EH (cell line): Measurements from ENCODE around the gene ZNF324B.
"Not testable (repeated sequence)": the region's sequence is repeated elsewhere in the genome, so short reads cannot be mapped to it uniquely, and the experiment has no call there.

ENCODE experiments used
- DNase-seq: peaks from one replicate; pipeline ENCODE4 v3.0.0-alpha.2; 2015; ENCODE audit warnings: low read depth

The ZNF324B gene

DNA sequence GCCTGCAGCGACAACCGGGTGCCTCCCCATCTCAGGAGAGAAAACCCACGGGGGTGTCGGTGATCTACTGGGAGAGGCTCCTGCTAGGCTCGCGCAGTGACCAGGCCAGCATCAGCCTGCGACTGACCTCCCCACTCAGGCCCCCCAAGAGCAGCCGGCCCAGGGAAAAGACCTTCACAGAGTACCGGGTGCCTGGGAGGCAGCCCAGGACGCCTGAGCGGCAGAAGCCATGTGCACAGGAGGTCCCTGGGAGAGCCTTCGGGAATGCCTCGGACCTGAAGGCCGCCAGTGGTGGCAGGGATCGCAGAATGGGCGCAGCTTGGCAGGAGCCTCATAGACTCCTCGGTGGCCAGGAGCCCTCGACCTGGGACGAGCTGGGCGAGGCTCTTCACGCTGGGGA is 3.9 kb downstream of the ZNF324B start:
- no peak for DNase-seq

DNA sequence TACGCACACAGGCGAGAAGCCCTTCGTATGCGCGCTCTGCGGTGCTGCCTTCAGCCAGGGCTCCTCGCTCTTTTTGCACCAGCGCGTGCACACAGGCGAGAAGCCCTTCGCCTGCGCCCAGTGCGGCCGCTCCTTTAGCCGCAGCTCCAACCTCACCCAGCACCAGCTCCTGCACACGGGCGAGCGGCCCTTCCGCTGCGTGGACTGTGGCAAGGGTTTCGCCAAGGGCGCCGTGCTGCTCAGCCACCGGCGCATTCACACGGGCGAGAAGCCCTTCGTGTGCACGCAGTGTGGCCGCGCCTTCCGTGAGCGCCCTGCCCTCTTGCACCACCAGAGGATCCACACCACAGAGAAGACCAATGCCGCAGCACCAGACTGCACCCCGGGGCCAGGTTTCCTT is 4.7 kb downstream of the ZNF324B start:
- DNase-seq, result no peak

DNA sequence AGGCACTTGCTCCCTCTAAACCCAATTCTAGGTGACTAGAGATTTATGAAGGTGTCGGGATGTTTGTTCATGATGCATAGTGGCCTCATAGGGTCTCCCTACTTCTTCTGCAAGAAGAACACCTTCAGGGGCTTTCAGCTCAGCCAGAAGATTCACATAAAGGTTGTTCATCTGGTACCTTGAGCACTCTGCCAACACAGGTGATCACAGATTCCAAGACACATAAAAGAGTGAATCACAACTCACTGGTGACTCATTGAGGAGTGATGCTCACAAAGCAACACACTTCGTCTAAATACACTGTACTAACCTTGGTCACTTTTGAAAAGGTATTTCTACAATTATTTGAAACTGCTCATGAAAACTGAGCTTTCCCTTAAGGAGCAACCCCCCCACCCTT is 8.6 kb downstream of the ZNF324B start:
- DNase-seq, result no peak

DNA sequence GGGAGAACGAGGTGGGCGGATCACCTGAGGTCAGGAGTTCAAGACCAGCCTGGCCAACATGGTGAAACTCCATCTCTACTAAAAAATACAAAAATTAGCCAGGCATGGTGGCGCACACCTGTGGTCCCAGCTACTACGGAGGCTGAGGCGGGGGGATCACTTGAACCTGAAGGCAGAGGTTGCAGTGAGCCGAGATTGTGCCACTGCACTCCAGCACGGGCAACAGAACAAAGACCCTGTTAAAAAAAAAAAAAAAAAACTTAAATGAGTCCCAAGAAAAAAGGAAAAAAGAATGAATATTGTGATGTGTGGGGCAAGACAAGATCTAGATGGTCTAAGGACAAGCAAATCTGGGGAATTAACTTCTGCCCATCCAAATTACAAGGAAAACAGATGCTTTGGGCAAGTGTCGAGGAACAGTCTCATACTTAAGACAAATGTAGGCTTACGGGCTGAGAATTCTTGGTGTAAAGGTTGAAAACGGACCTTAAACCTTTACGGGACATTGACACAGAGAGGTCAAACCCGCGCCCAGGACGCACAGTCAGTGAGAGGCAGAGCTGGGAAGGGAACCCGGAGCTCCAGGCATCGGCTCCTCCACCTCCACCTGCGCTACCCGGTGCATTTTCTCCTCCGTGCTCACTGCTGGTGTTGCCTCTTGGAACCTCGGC is 14.8 kb downstream of the ZNF324B start:
- DNase-seq, result no peak

DNA sequence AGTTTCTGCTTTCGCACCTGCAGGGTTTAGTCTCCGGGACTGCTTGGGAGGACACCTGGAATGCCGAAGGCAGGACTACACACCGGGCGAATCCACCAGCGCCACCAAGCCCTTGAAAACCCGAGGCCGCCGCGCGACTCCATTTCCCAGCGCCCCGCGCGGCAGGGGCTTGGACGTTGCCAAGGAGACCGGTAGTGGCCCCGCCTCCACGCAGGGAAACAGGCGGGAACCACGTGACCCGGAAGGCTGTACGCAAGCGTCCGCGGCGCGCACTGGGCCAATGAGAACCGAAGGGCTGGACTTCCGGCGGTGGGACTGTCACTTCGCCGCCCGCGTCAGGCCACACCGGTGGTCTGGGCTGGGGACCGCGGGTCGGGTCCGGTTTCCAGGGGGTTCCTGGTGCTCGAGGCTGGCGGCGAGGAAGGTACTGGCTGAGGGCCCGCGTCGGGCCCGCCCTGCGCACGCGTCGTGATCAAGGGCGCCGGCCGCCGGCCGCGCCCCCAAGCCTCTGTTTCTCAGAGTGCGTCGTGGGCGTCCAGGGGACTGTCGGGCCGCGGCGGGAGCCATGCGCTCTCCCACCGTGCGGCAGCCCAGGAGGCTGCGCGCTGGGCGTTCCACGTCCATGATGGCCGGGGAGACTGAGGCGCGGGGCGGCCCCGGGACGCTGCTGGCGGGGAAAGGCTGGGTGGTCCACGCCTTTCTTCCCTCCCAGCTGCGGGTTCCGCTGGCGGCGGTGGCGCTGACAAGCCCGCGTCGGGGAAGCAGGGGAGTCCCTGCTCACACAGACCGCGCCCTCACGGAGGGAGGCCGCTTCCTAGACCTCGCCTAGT is 15.6 kb downstream of the ZNF324B start, which contains the start of gene ZNF324:
Gene ZNF324 (plus strand): TSS at position 321 of the 830 bp plus-strand sequence. CDS start 2,106 bp downstream, outside the sequence.
- peak; percentile 95 for DNase-seq

DNA sequence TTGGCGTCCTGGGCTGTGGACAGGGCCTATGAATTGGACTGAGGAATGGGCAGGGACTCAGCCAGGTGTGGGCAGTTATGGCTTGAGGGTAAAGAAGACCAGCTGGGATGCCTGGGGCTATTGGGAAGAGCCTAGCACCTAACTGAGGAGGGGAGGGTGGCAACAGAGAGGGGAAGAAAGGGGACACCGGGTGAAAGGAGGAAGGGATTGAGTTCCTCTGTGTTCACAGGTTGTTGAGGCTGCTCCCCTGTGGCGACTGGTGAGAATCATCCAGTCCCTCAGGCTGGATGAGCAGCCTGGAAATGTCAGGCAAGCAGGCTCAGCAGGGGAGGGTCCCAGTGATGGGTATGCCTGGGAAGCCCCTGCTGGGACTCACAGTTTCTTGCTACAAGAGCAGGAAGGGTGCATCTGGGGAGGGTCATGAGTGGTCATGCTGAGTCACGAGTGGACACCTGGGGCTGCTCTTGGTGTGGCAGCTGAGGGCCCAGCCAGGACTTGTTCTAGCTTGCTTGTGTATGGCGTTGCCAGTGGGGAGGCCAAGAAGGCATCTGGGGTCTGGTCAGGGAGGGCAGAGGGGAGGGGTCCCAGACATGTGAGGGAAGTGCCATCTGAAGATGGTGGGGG is 16.9 kb downstream of the ZNF324B start:
- DNase-seq, result no peak

DNA sequence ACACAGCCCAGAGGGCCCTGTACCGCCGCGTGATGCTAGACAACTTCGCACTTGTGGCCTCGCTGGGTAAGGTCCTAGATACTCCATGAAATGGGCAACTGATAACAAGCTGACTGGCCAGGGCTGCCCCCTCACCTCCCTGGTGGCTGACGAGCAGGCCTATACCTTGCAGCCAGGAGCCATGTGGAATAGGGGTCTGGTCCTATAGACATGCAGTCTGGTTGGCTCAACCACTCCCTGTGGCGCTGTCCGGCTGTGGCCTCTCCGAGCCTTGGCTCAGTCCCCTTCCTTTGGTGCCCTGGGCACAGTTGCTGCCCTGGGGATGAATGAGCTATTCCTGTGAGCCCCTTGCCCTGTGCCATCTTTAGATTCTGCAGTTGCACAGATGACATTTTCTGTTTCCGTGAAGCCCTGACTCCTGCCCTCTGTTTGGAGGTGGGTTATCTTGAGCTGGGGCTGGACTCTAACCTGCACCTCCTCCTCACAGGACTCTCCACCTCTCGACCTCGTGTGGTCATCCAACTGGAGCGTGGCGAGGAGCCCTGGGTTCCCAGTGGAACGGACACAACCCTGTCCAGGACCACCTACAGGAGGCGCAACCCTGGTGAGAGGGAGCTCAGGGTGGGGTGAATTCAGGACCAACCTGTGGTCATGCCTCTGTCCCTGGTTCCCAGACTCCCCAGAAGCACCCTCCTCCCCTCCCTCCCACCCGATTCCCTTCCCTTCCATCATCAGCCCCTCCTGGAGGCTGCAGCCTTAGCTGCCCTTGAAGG is 18.0 kb downstream of the ZNF324B start:
- DNase-seq, result no peak

DNA sequence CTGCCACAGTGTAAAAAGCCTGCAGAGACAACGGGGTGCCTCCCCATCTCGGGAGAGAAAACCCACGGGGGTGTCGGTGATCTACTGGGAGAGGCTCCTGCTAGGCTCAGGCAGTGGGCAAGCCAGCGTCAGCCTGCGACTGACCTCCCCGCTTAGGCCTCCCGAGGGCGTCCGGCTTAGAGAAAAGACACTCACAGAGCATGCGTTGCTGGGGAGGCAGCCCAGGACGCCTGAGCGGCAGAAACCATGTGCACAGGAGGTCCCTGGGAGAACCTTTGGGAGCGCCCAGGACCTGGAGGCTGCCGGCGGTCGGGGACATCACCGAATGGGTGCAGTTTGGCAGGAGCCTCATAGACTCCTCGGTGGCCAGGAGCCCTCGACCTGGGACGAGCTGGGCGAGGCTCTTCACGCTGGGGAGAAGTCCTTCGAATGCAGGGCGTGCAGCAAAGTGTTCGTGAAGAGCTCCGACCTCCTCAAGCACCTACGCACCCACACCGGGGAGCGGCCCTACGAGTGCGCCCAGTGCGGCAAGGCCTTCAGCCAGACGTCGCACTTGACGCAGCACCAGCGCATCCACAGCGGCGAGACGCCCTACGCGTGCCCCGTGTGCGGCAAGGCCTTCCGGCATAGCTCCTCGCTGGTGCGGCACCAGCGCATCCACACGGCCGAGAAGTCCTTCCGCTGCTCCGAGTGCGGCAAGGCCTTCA is 19.6 kb downstream of the ZNF324B start:
- not testable (repeated sequence) for DNase-seq

DNA sequence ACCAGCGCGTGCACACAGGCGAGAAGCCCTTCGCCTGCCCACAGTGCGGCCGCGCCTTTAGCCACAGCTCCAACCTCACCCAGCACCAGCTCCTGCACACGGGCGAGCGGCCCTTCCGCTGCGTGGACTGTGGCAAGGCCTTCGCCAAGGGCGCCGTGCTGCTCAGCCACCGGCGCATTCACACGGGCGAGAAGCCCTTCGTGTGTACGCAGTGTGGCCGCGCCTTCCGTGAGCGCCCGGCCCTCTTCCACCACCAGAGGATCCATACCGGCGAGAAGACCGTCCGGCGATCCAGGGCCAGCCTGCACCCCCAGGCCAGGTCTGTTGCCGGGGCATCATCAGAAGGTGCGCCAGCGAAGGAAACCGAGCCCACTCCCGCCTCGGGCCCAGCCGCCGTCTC is 20.3 kb downstream of the ZNF324B start:
- no peak for DNase-seq

DNA sequence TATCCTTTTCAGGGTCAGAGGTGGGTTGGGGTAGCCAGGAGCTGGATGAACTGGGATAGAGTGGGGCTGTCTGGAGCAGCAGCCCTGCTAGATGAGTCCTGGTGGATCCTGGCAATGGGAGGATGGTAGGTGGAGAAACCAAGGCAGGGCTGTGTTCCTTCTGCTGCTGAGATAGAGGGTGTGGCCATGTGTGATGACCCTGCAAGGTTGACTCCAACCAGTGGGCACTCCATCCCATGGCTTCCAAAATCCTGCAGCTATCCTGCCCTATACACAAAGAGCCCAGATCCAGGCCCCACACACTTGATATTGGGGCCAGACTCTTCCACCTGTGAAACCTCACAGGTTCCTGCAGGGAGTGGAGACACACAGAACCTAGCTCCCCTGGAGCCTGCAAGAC is 22.4 kb downstream of the ZNF324B start:
- no peak for DNase-seq

DNA sequence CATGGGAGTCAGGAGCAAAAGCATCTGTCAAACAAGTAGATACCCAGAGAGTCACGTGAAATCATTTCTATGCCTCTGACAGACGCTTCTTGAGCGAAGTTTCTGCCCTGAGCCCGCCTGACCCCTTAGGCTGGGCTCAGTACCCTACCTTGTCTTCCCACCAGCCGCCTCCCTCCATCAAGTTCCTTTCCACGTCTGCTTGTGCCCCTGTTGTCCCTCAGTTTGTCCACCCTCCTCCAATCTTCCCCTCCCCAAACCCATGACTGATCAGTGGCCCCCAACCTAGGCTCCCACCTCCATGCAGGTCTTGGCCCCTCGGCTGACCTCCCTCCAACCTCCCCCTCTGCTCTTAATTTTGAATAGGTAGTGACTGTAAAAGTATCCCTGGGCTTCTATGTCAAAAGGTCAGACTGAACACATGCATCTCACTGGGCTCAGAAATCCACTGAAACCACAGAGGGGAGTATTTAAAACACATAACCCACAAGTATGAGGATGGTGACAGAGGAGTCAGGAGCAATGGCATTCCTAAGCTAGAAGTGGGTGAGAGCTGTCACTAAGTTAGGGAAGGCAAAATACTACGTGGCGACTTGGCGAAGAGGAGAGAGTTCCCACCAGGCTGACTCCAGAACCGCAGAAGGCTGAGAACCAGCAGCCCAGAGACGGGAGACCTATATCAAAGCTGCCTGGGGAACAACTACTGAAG is 23.0 kb downstream of the ZNF324B start:
- DNase-seq, result peak; percentile 84

DNA sequence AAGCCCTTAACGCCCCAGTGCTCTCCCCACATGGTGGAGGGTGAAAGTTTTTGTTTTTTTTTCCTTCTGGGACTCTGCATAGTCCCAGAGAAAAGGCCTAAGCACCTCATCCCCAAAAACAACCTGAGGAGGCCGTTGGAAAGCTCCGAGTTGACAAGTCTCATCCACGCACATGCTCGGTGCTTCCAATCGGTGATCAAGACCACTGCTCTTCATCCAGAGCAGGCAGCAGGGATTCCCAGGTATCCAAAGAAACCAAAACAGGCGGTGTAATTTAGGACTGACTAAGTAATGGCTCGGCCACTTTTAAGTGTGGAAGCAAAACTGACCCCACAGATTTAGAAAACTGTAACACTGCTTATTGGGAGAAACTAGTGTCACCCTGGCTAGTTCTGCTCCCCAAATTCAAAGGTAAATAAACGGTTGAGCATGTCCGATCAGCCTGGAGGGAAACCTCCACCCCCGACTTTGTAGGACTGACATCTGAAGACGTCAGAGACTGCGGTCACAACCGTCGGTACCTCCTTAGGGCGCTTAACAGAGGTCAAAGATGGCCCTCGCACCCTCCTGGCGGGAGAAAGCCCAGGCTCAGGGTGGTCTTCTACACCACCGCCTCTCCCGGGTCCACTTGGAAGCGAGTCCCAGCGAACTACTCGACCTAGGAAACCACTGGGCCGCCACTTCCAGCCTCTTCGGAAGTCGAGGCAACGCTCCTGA is 23.7 kb downstream of the ZNF324B start:
- DNase-seq, result no peak

DNA sequence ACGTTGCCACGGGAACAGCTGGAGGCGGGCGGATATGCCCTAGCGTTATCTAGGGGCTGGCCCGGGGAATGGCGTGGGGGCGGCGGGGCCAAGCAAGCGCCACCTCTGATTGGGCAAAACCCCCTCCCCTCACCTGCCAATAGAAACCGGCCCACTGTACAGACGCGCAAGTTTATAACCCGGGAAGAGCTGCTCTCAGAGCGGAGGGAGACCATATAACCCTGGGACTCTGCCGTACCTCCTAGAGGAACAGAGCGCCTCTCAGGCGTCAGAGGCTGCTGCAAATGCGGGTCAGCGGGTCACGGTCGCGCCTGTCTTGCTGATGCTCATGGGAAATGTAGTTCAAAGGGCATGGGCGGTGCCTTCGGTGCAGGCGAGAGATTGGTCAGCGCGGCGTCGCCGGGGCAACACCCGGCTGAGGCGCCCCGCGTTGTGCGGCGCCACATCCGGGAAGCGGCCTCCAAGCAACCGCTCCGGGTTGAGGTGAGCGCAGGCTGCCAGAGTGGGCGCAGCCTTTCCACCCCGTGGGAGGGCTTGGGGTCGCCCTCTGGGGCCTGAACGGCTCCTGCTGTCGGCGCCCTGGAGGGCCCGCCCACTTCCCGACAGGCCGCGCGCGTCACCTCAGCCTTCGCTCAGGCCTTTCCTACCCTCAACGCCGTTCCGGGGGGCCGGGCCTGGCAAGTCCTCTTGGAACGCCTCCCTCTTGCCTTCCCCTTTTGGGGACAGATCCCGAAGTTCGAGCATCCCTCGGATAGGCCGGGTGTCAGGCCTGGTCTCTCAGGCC is 24.5 kb downstream of the ZNF324B start, which contains the start of gene ZNF446:
Gene ZNF446 (plus strand): TSS at position 639 of the 784 bp plus-strand sequence. CDS start 867 bp downstream, outside the sequence.
- peak; percentile 98 for DNase-seq

DNA sequence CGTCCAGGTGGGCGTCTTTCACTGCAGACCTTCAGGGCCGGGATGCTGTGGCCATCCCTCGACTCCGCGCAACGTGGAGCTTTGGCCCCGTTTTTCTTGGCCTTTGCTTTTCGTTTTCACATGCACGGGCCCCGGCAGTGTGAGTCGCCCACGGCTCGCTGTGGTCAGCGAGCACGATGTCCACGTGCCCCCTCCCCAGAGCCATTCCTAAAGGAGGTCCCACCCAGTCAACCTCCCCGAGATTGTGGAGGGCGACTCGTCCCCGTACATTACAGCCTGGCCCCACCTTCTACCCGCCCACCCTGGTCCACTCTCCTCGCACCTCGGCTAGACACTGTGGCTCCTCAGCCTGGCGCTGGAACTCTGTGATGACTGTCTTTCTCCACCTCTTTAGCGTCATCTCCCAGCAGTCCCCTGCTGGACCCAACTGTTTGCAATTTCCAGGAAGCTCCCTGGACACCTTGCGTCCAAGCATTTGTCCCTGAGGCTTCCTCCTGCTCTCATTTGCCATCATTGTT is 25.1 kb downstream of the ZNF324B start:
- DNase-seq, result peak; percentile 47

DNA sequence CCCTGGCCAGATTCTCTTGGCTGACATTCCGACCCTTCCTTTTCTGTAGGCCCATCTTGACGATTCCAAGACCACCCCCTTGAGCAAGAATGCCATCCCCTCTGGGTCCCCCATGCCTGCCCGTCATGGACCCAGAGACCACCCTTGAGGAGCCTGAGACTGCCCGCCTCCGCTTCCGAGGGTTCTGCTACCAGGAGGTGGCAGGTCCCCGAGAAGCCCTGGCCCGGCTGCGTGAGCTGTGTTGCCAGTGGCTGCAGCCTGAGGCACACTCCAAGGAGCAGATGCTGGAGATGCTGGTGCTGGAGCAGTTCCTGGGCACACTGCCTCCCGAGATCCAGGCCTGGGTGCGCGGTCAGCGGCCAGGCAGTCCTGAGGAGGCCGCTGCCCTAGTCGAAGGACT is 25.7 kb downstream of the ZNF324B start:
- no peak for DNase-seq

DNA sequence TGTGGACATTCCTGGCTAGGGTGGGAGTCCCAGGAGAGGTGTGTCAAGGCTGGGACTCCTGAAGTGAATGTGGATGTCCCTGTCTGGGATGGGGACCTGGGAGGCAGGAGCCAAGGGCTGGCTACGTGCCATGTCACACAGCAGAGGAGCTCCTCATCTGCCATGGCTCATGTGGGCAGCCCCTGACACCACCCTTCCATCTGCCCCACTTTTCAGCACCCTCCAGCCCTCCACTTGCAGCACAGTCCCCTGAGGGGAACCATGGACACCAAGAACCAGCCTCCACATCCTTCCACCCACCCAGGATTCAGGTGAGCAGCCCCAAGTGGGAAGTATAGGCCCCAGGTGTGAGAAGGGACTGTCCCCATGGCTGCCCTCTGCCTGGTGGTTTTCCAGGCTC is 26.4 kb downstream of the ZNF324B start:
- DNase-seq, result no peak

DNA sequence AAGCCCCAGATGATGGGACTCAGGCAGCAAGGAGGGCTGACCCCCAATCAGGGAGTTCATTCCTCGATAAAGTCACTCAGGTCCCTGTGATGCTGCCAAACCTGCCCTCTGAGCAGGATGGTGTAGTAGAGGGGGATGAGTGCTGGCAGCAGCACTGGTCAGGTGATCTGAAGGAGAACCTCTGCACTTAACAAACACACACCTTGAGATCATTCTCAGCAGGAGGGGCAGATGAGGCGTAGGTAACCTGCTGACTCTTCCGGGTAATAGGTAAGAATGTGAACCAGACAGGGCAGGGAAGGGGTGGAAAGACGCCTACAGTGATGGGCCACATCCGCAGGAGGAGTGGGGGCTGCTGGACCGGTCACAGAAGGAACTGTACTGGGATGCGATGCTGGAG is 27.9 kb downstream of the ZNF324B start:
- DNase-seq, result no peak

DNA sequence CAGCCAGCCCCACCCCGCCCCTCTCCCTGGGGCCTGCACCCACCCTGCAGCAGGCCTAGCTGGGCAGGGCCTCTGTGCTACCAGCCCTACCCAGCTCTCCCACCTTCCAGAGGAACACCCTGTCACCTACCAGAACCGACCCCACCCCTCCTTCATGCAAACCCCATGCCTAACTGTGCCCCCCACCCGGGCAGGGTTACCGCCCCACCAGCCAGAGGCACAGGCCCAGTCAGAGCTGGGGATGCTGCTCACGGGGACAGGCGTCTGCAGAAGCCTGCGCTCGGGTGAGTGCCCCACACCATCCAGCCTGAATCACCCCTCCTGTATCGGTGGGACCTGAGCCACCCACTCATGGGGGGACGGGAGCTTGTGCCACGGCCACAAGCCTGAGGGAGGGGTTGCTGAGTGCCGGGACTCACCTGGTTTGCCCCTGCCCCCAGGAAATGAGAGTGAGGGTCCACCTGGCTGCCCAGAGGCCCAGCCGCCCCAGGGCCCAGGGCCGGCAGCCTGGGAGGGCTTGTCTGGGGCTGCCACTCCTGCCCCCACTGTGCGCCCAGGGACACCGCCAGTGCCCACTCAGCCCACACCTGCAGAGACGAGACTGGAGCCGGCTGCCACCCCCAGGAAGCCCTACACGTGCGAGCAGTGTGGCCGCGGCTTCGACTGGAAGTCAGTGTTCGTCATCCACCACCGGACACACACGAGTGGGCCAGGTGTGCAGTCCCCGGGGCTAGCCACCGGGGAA is 28.5 kb downstream of the ZNF324B start:
- no peak for DNase-seq
